Trophoblast cell (in vitro differentiated cells and primary cell): ENCODE results near the gene DHRS1. TPM values are rescaled to one million over a fixed set of nuclear protein-coding genes. Genes with fewer than 3 reads are reported as not detected.

ENCODE experiments used
- DNase-seq, 2 donors: peaks; one replicate each; pipeline ENCODE4 v3.0.0-alpha.2; 2016
- H2AFZ ChIP-seq: 2 replicates; pipeline ENCODE4 v1.6.1; 2013; ENCODE audit warnings: low read length, moderate library complexity, mild to moderate bottlenecking; ENCODE audit not compliant: insufficient read depth, poor library complexity
- H2AK5ac ChIP-seq: 2 replicates; pipeline ENCODE4 v1.6.1; 2013; ENCODE audit warnings: mild to moderate bottlenecking, low read length
- H2BK120ac ChIP-seq: 2 replicates; pipeline ENCODE4 v1.6.1; 2013; ENCODE audit warnings: low read length, mild to moderate bottlenecking, moderate library complexity; ENCODE audit not compliant: insufficient read depth, poor library complexity
- H2BK12ac ChIP-seq: 2 replicates; pipeline ENCODE4 v1.6.1; 2013; ENCODE audit warnings: mild to moderate bottlenecking, low read length, moderate library complexity
- H2BK5ac ChIP-seq: 2 replicates; pipeline ENCODE4 v1.6.1; 2013; ENCODE audit warnings: low read length, low read depth, moderate library complexity, mild to moderate bottlenecking; ENCODE audit not compliant: poor library complexity
- H3K14ac ChIP-seq: 2 replicates; pipeline ENCODE4 v1.6.1; 2013; ENCODE audit warnings: mild to moderate bottlenecking, low read length
- H3K18ac ChIP-seq: 2 replicates; pipeline ENCODE4 v1.6.1; 2013; ENCODE audit warnings: mild to moderate bottlenecking, low read length
- H3K23ac ChIP-seq: 2 replicates; pipeline ENCODE4 v1.6.1; 2013; ENCODE audit warnings: low read length
- H3K27ac ChIP-seq: 2 replicates; pipeline ENCODE4 v1.5.1; 2013; ENCODE audit warnings: low read depth, mild to moderate bottlenecking, inconsistent platforms, low read length, moderate library complexity
- H3K27me3 ChIP-seq: 2 replicates; pipeline ENCODE4 v1.6.1; 2013; ENCODE audit warnings: inconsistent platforms, mild to moderate bottlenecking, low read length, moderate library complexity; ENCODE audit not compliant: insufficient read depth
- H3K36me3 ChIP-seq, 2 experiments: 1 replicate in 1 of 2; 2 replicates in 1 of 2; pipeline ENCODE4 v1.6.1; 2013; ENCODE audit warnings: low read length in 2 of 2, mild to moderate bottlenecking in 2 of 2, moderate library complexity in 1 of 2; ENCODE audit not compliant: insufficient read depth in 2 of 2, control insufficient read depth in 1 of 2
- H3K4ac ChIP-seq: 2 replicates; pipeline ENCODE4 v1.6.1; 2013; ENCODE audit warnings: low read depth, mild to moderate bottlenecking, low read length, moderate library complexity
- H3K4me1 ChIP-seq, 2 experiments: 1 replicate in 1 of 2; 2 replicates in 1 of 2; pipeline ENCODE4 v1.6.1; 2013; ENCODE audit warnings: low read length in 2 of 2, mild to moderate bottlenecking in 2 of 2, moderate library complexity in 1 of 2; ENCODE audit not compliant: insufficient read depth in 2 of 2, control insufficient read depth in 1 of 2
- H3K4me2 ChIP-seq: 2 replicates; pipeline ENCODE4 v1.6.1; 2013; ENCODE audit warnings: inconsistent platforms, mild to moderate bottlenecking, low read length, moderate library complexity
- H3K4me3 ChIP-seq: 2 replicates; pipeline ENCODE4 v1.5.1; 2013; ENCODE audit warnings: mild to moderate bottlenecking, low read depth, low read length, inconsistent platforms
- H3K79me1 ChIP-seq: one replicate; pipeline ENCODE4 v1.6.1; 2013; ENCODE audit warnings: low read length
- H3K79me2 ChIP-seq: 2 replicates; pipeline ENCODE4 v1.6.1; 2013; ENCODE audit warnings: low read length, mild to moderate bottlenecking; ENCODE audit not compliant: control insufficient read depth, insufficient read depth, poor library complexity
- H3K9ac ChIP-seq: 2 replicates; pipeline ENCODE4 v1.6.1; 2013; ENCODE audit warnings: mild to moderate bottlenecking, low read length
- H3K9me3 ChIP-seq: 2 replicates; pipeline ENCODE4 v1.6.1; 2013; ENCODE audit warnings: low read depth, mild to moderate bottlenecking, control low read depth, inconsistent platforms, low read length; ENCODE audit not compliant: insufficient read depth
- H4K12ac ChIP-seq: 2 replicates; pipeline ENCODE4 v1.6.1; 2013; ENCODE audit warnings: low read depth, mild to moderate bottlenecking, low read length, moderate library complexity
- H4K8ac ChIP-seq: 2 replicates; pipeline ENCODE4 v1.6.1; 2013; ENCODE audit warnings: low read depth, mild to moderate bottlenecking, low read length, moderate library complexity
- H4K91ac ChIP-seq: one replicate; pipeline ENCODE4 v1.6.1; 2013; ENCODE audit warnings: low read depth, mild to moderate bottlenecking, low read length, moderate library complexity
- WGBS: extraction: QIAGEN DNeasy Blood & Tissue Kit; methylation state at CpG from one replicate; pipeline ENCODE4 v1.1.7; 2013; ENCODE audit warnings: missing lambda C conversion rate; ENCODE audit not compliant: insufficient read length, insufficient coverage; ENCODE audit errors: extremely low coverage; 5-methylcytosine and 5-hydroxymethylcytosine counted together
- polyA plus RNA-seq: library from polyadenylated mRNA; stranded (reverse); fragments of 200-250 nt; gene quantifications from 2 replicates; pipeline ENCODE4 v1.2.3, GENCODE V29; 2013

The DHRS1 gene
- polyA plus RNA-seq: 17.9 and 20.8 TPM in 2 replicates

GRCh38 chr14:24299255-24300191 lies at the start of gene DHRS1, which contains the start of gene NOP9:
Gene DHRS1, minus strand, starts transcription at chr14:24299780. Its CDS starts 674 bp downstream, at chr14:24299106.
Gene NOP9, plus strand, starts transcription at chr14:24299850. Its CDS starts 105 bp downstream, at chr14:24299955.
- H3K36me3 ChIP-seq: peaks cover 27 to 40% of the 10 kb centered on the region in 2 experiments
- H3K4ac ChIP-seq: peak within 1 kb of the TSS; percentile 39
- H4K8ac ChIP-seq: peak within 1 kb of the TSS; percentile 81
- peak within 1 kb of the TSS; percentile 86 for H3K18ac ChIP-seq
- H4K12ac ChIP-seq: peak within 1 kb of the TSS; percentile 81
- peak within 1 kb of the TSS; percentile 40 for H3K23ac ChIP-seq
- H3K79me2 ChIP-seq: peaks cover 9% of the 10 kb centered on the region
- no peaks in the 10 kb centered on the region for H3K27me3 ChIP-seq
- peak within 1 kb of the TSS; percentile 46 for H3K14ac ChIP-seq
- peaks cover 11 to 14% of the 10 kb centered on the region in 2 experiments for H3K4me1 ChIP-seq
- peak within 1 kb of the TSS; percentile 84 for H3K4me3 ChIP-seq
- H2BK12ac ChIP-seq: no peak within 1 kb of the TSS
- peaks cover 3% of the 10 kb centered on the region for H3K79me1 ChIP-seq
- peak within 1 kb of the TSS; percentile 47 for H3K27ac ChIP-seq
- H3K9me3 ChIP-seq: no peaks in the 10 kb centered on the region
- H3K4me2 ChIP-seq: peak within 1 kb of the TSS; percentile 79
- DNase-seq: peak; percentile 91 to 98
- H2AFZ ChIP-seq: peak within 1 kb of the TSS; percentile 93
- H2BK120ac ChIP-seq: no peak within 1 kb of the TSS
- peak within 1 kb of the TSS; percentile 33 for H4K91ac ChIP-seq
- H2AK5ac ChIP-seq: peak within 1 kb of the TSS; percentile 42
- no CpG with 5 or more reads among the region's 75 CpGs for WGBS
- H2BK5ac ChIP-seq: peak within 1 kb of the TSS; percentile 38
- H3K9ac ChIP-seq: peak within 1 kb of the TSS; percentile 89

DNA sequence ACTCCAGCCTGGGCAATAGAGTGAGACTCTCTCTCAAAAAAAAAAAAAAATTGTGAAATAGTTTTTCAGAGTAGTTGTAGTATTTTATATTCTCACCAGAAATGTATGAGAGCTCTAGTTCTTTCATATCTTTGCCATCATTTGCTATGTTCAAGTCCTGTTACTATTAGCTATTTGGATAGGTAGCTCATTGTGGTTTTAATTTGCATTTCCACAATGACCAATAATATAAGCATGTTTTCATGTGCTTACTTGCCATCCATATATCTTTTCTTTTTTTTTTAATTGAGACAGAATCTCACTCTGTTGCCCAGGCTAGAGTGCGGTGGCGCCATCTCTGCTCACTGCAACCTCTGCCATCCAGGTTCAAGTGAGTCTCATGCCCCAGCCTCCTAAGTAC lies 48.6 kb upstream of the DHRS1 start:
- Histone ChIP-seq H3K14ac (no peak overlapping the region), H2BK5ac (no peak overlapping the region), H2BK12ac (no peak overlapping the region), H3K27ac (no peak overlapping the region), H4K8ac (no peak overlapping the region), H3K4me3 (no peak overlapping the region), H3K9me3 (peaks cover 2% of the 10 kb centered on the region), H3K18ac (no peak overlapping the region), H4K91ac (no peak overlapping the region), H3K4ac (no peak overlapping the region), H3K79me2 (no peaks in the 10 kb centered on the region), H2BK120ac (no peak overlapping the region), H3K4me1 (no peaks in the 10 kb centered on the region), H3K27me3 (peaks cover 5% of the 10 kb centered on the region), H2AFZ (no peak overlapping the region), H3K9ac (no peak overlapping the region), H3K36me3 (no peaks in the 10 kb centered on the region), H2AK5ac (no peak overlapping the region), H4K12ac (no peak overlapping the region), H3K23ac (no peak overlapping the region), H3K79me1 (no peaks in the 10 kb centered on the region), H3K4me2 (no peak overlapping the region)
- no peak for DNase-seq
- WGBS: no CpG with 5 or more reads among the region's 2 CpGs

DNA sequence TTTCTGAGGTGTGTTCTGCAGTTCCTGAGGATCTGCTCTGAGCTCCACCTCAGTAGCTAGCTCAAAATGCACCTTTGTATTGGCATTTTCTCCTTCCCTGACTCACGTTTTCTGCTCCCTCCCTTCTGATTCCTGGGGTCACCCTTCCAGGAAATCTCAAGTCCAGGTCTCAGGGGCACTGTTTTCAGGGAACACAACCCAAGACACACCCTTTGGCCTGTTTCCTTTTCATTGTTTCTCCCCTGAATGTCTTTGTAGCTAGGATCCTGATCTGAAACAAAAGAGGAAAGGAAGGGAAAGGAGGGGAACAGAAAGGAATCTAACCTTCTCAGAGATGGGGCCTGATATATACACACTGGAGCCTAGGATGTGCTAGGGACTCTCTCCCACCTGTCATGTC lies 47.6 kb upstream of the DHRS1 start:
- H2BK12ac ChIP-seq: no peak overlapping the region
- peaks cover 1% of the 10 kb centered on the region for H3K27me3 ChIP-seq
- H3K4ac ChIP-seq: no peak overlapping the region
- H3K9me3 ChIP-seq: peaks cover 2% of the 10 kb centered on the region
- H3K79me2 ChIP-seq: no peaks in the 10 kb centered on the region
- no peaks in the 10 kb centered on the region for H3K79me1 ChIP-seq
- no peak overlapping the region for H3K18ac ChIP-seq
- no peak overlapping the region for H3K23ac ChIP-seq
- H4K91ac ChIP-seq: no peak overlapping the region
- no peaks in the 10 kb centered on the region for H3K4me1 ChIP-seq
- DNase-seq: no peak
- no peak overlapping the region for H3K14ac ChIP-seq
- H3K36me3 ChIP-seq: no peaks in the 10 kb centered on the region
- no peak overlapping the region for H3K4me2 ChIP-seq
- H3K9ac ChIP-seq: no peak overlapping the region
- H2AK5ac ChIP-seq: no peak overlapping the region
- H3K27ac ChIP-seq: no peak overlapping the region
- no peak overlapping the region for H4K12ac ChIP-seq
- H4K8ac ChIP-seq: no peak overlapping the region
- no CpG with 5 or more reads among the region's 1 CpG for WGBS
- H2BK5ac ChIP-seq: no peak overlapping the region
- no peak overlapping the region for H2AFZ ChIP-seq
- no peak overlapping the region for H2BK120ac ChIP-seq
- H3K4me3 ChIP-seq: no peak overlapping the region

DNA sequence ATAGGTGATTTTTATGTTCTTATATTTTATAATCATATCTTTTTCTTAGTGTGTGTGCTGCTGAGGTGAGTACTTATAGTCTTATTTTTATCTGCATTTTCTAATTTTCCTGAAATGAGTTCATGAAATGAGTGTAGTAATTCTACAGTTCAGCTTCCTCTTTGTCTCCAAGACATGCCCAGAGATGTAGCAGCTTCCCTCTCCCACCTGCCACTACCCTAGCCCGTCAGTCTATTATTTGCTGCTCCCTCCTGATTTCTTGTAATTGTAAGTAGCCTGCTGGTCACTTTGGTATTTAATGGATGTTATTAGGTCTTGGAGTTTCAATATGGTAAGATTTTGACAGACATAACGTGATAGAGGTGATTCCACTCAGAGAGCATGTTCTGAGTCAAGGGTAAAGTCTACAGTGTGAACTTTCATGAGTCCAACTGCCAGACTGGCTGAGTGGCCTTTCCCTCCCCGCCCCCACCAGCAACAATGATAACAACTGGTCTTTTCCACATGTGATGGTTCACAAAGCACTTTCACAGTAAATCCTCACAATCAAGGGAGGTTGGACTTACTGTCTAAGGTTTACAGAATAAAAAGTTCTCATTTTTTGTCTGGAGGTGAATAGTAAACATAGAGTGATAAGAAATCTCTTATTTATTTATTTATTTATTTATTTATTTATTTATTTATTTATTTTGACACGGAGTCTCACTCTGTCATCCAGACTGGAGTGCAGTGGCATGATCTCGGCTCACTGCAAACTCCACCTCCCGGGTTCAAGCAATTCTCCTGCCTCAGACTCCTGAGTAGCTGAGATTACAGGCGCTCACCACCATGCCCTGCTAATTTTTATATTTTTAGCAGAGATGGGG lies 44.4 kb upstream of the DHRS1 start:
- Histone ChIP-seq H4K91ac (no peak overlapping the region), H3K36me3 (no peaks in the 10 kb centered on the region), H3K4me1 (peaks cover 7 to 8% of the 10 kb centered on the region in 2 experiments), H3K27ac (no peak overlapping the region), H4K8ac (no peak overlapping the region), H3K4ac (no peak overlapping the region), H3K18ac (no peak overlapping the region), H3K79me1 (no peaks in the 10 kb centered on the region), H2AK5ac (no peak overlapping the region), H2BK12ac (no peak overlapping the region), H3K79me2 (no peaks in the 10 kb centered on the region), H3K4me3 (no peak overlapping the region), H3K9me3 (peaks cover 6% of the 10 kb centered on the region), H3K9ac (no peak overlapping the region), H4K12ac (no peak overlapping the region), H3K14ac (no peak overlapping the region), H2BK120ac (no peak overlapping the region), H2BK5ac (no peak overlapping the region), H3K27me3 (peaks cover 24% of the 10 kb centered on the region), H3K23ac (no peak overlapping the region), H2AFZ (no peak overlapping the region), H3K4me2 (no peak overlapping the region)
- no CpG with 5 or more reads among the region's 7 CpGs for WGBS
- no peak for DNase-seq
